ENCODE measurements around the gene ROBO2.

DNA sequence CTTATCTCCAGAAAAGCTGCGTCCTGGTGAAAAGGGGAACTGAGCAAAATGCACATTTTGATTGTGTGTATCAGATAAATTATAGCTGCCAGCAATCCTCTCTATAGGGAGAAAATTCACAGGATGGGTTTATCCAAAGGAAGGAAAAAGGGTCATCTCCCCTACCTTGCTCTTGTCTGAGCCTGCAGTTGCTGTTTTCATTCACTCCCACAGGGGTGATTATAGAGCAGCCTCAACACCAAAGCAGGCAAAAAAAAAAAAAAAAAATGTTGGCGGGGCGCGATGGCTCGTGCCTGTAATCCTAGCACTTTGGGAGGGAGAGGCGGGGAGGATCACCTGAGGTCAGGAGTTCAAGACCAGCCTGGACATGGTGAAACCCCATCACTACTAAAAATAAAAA, 333.7 kb downstream of the ROBO2 start:
- TF ChIP-seq, protein P1, sequence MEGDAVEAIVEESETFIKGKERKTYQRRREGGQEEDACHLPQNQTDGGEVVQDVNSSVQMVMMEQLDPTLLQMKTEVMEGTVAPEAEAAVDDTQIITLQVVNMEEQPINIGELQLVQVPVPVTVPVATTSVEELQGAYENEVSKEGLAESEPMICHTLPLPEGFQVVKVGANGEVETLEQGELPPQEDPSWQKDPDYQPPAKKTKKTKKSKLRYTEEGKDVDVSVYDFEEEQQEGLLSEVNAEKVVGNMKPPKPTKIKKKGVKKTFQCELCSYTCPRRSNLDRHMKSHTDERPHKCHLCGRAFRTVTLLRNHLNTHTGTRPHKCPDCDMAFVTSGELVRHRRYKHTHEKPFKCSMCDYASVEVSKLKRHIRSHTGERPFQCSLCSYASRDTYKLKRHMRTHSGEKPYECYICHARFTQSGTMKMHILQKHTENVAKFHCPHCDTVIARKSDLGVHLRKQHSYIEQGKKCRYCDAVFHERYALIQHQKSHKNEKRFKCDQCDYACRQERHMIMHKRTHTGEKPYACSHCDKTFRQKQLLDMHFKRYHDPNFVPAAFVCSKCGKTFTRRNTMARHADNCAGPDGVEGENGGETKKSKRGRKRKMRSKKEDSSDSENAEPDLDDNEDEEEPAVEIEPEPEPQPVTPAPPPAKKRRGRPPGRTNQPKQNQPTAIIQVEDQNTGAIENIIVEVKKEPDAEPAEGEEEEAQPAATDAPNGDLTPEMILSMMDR (conservative IDR thresholded peaks at IDR 0.05): no peak
- TF ChIP-seq ZFX (IDR thresholded peaks at IDR 0.05): no peak
